Astrocyte (in vitro differentiated cells and primary cell): ENCODE results near the gene TMF1. TPM values are rescaled to one million over a fixed set of nuclear protein-coding genes. Genes with fewer than 3 reads are reported as not detected.

Experiments used
- DNase-seq: peaks from one replicate; pipeline ENCODE4 v3.0.0-alpha.2; 2010; ENCODE audit warnings: low read depth
- FAIRE-seq: peaks from 2 replicates; lab custom pipeline; 2011; peaks lifted over from hg19 to GRCh38; lab: Jason Lieb, UNC
- H2AFZ ChIP-seq: 2 replicates; pipeline ENCODE4 v1.6.0; 2012; ENCODE audit warnings: low read depth, low read length, inconsistent platforms
- H3K27ac ChIP-seq: 2 replicates; pipeline ENCODE4 v1.5.1; 2011; ENCODE audit warnings: low read depth, low read length, inconsistent platforms
- H3K27me3 ChIP-seq: 2 replicates; pipeline ENCODE4 v1.6.0; 2011; ENCODE audit warnings: low read length, inconsistent platforms; ENCODE audit not compliant: insufficient read depth
- H3K36me3 ChIP-seq: 2 replicates; pipeline ENCODE4 v1.5.1; 2011; ENCODE audit warnings: low read length, inconsistent platforms; ENCODE audit not compliant: insufficient read depth
- H3K4me1 ChIP-seq: 2 replicates; pipeline ENCODE4 v1.5.1; 2011; ENCODE audit warnings: low read length, inconsistent platforms; ENCODE audit not compliant: insufficient read depth
- H3K4me2 ChIP-seq: 2 replicates; pipeline ENCODE4 v1.6.0; 2012; ENCODE audit warnings: low read length, inconsistent platforms
- H3K4me3 ChIP-seq: 2 replicates; pipeline ENCODE4 v1.5.1; 2011; ENCODE audit warnings: low read depth, mild to moderate bottlenecking, low read length, inconsistent platforms; ENCODE audit not compliant: insufficient read depth
- H3K79me2 ChIP-seq: 2 replicates; pipeline ENCODE4 v1.6.0; 2012; ENCODE audit warnings: mild to moderate bottlenecking, low read length, inconsistent platforms; ENCODE audit not compliant: insufficient read depth
- H3K9ac ChIP-seq: 2 replicates; pipeline ENCODE4 v1.6.0; 2012; ENCODE audit warnings: mild to moderate bottlenecking, low read length, inconsistent platforms
- H3K9me3 ChIP-seq: 2 replicates; pipeline ENCODE4 v1.5.1; 2012; ENCODE audit warnings: low read depth, mild to moderate bottlenecking, low read length, inconsistent platforms; ENCODE audit not compliant: insufficient read depth
- H4K20me1 ChIP-seq: 2 replicates; pipeline ENCODE4 v1.6.0; 2012; ENCODE audit warnings: low read length, inconsistent platforms; ENCODE audit not compliant: insufficient read depth
- H3K27ac Mint-ChIP-seq: one replicate; pipeline ENCODE4 v1.8.0; 2021; ENCODE audit warnings: mild to moderate bottlenecking, mixed read lengths; ENCODE audit not compliant: unreplicated experiment
- H3K27me3 Mint-ChIP-seq: one replicate; pipeline ENCODE4 v1.8.0; 2021; ENCODE audit warnings: low read depth, mixed read lengths; ENCODE audit not compliant: unreplicated experiment
- H3K36me3 Mint-ChIP-seq: one replicate; pipeline ENCODE4 v1.8.0; 2021; ENCODE audit warnings: low read depth, mixed read lengths; ENCODE audit not compliant: unreplicated experiment
- H3K4me1 Mint-ChIP-seq: one replicate; pipeline ENCODE4 v1.8.0; 2021; ENCODE audit warnings: low read depth, mixed read lengths; ENCODE audit not compliant: unreplicated experiment
- H3K4me3 Mint-ChIP-seq: one replicate; pipeline ENCODE4 v1.8.0; 2021; ENCODE audit warnings: mild to moderate bottlenecking, moderate library complexity, mixed read lengths; ENCODE audit not compliant: unreplicated experiment
- H3K9me3 Mint-ChIP-seq: one replicate; pipeline ENCODE4 v1.8.0; 2021; ENCODE audit warnings: mild to moderate bottlenecking, mixed read lengths; ENCODE audit not compliant: unreplicated experiment
- CTCF ChIP-seq: IDR thresholded peaks from 2 replicates; pipeline ENCODE4 v1.5.1; 2011; ENCODE audit warnings: low read depth, mild to moderate bottlenecking, inconsistent platforms, low read length, moderate library complexity; ENCODE audit not compliant: insufficient read depth
- EZH2 ChIP-seq: IDR thresholded peaks from 2 replicates; pipeline ENCODE4 v1.6.1; 2012; ENCODE audit warnings: mild to moderate bottlenecking, low read length, inconsistent platforms; ENCODE audit not compliant: insufficient read depth
- total RNA-seq: library from RNA; stranded (reverse); gene quantifications from 2 replicates; pipeline ENCODE4 v1.2.1, GENCODE V29; 2021

Gene TMF1
- total RNA-seq, 1 donor from 2014 or later = 46.8 TPM

- no peaks in the 10 kb centered on the region for H4K20me1 ChIP-seq
- H3K79me2 ChIP-seq = no peaks in the 10 kb centered on the region
- no peak for FAIRE-seq
- H3K36me3 Mint-ChIP-seq = peaks cover 15% of the 10 kb centered on the region
- H3K27ac ChIP-seq = no peak overlapping the region
- no peak overlapping the region for H3K4me3 ChIP-seq
- H3K36me3 ChIP-seq = peaks cover 43% of the 10 kb centered on the region
- TF ChIP-seq EZH2 = no peak
- no peak for TF ChIP-seq CTCF
- H3K9me3 ChIP-seq = no peaks in the 10 kb centered on the region
- no peaks in the 10 kb centered on the region for H3K9me3 Mint-ChIP-seq
- H3K27me3 ChIP-seq = no peaks in the 10 kb centered on the region
- no peaks in the 10 kb centered on the region for H3K27me3 Mint-ChIP-seq
- H3K4me1 ChIP-seq = no peaks in the 10 kb centered on the region
- H3K27ac Mint-ChIP-seq = peak overlapping the region; percentile 42
- no peak overlapping the region for H3K4me3 Mint-ChIP-seq
- no peak for DNase-seq
- H3K9ac ChIP-seq = no peak overlapping the region
- H3K4me1 Mint-ChIP-seq = peaks cover 17% of the 10 kb centered on the region
- H3K4me2 ChIP-seq = no peak overlapping the region
- H2AFZ ChIP-seq = no peak overlapping the region
Measured at GRCh38 chr3:69063636-69064035, 11.5 kb upstream of the TMF1 start.

DNA sequence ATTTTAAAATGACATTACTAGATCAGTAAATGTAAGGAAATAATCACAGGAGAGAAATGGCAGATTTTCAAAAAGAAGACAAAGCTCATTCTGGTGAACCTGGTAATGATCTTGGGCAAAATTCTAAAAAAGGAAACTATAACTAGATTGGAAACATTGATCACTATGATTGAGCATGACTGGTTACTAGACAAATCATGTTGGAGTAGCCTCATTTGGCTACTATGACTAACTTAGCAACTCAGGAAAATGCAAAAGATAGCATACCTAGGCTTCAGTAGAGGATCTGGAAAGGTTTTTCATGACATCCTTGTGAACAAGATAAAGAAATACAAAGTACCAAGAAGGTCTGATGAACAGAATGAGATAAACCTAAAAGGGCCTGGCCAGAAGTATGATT is 7.6 kb upstream of the TMF1 start:
- Histone ChIP-seq H3K27me3 (no peaks in the 10 kb centered on the region), H3K9ac (no peak overlapping the region), H3K36me3 (peaks cover 50% of the 10 kb centered on the region), H3K79me2 (no peaks in the 10 kb centered on the region), H4K20me1 (no peaks in the 10 kb centered on the region), H3K4me2 (no peak overlapping the region), H3K4me1 (no peaks in the 10 kb centered on the region), H3K9me3 (no peaks in the 10 kb centered on the region), H3K27ac (no peak overlapping the region), H2AFZ (no peak overlapping the region), H3K4me3 (no peak overlapping the region)
- FAIRE-seq (no peak), DNase-seq (no peak)
- peaks cover 6% of the 10 kb centered on the region for H3K4me1 Mint-ChIP-seq
- H3K27me3 Mint-ChIP-seq = no peaks in the 10 kb centered on the region
- no peak for TF ChIP-seq CTCF
- no peak overlapping the region for H3K4me3 Mint-ChIP-seq
- no peak overlapping the region for H3K27ac Mint-ChIP-seq
- H3K36me3 Mint-ChIP-seq = peaks cover 17% of the 10 kb centered on the region
- H3K9me3 Mint-ChIP-seq = no peaks in the 10 kb centered on the region

DNA sequence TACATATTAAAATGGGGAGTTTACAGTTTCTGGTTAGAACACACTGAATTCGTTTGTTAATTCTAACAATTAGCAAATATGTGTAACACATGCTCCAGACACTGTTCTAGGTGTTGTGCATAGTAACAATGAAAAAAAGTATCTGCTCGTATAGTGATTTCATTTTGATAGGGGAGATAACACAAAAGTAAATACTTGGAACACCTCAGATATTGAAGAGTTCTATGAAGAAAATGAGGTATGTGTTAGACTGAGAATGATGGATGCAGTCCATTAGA is 6.8 kb upstream of the TMF1 start:
- H3K36me3 Mint-ChIP-seq = peaks cover 17% of the 10 kb centered on the region

More for the DNA sequence above, 6.8 kb upstream of the TMF1 start:
- H3K9ac ChIP-seq = no peak overlapping the region
- H3K79me2 ChIP-seq = no peaks in the 10 kb centered on the region
- H3K36me3 ChIP-seq = peaks cover 51% of the 10 kb centered on the region
- H4K20me1 ChIP-seq = no peaks in the 10 kb centered on the region
- H3K4me1 Mint-ChIP-seq = no peaks in the 10 kb centered on the region
- FAIRE-seq = no peak
- no peak for TF ChIP-seq CTCF
- TF ChIP-seq EZH2 = no peak
- H3K4me3 Mint-ChIP-seq = no peak overlapping the region
- no peak overlapping the region for H3K27ac ChIP-seq
- H3K27ac Mint-ChIP-seq = no peak overlapping the region
- H2AFZ ChIP-seq = no peak overlapping the region
- H3K9me3 ChIP-seq = no peaks in the 10 kb centered on the region
- DNase-seq = no peak
- H3K4me3 ChIP-seq = no peak overlapping the region
- H3K27me3 ChIP-seq = no peaks in the 10 kb centered on the region
- H3K9me3 Mint-ChIP-seq = no peaks in the 10 kb centered on the region
- H3K4me1 ChIP-seq = no peaks in the 10 kb centered on the region
- no peak overlapping the region for H3K4me2 ChIP-seq
- no peaks in the 10 kb centered on the region for H3K27me3 Mint-ChIP-seq
